D721Med (cell line): ENCODE data around the gene VPS13D.

Source experiments
- DNase-seq: peaks from one replicate; pipeline ENCODE4 v3.0.0; 2011; ENCODE audit warnings: low spot score; ENCODE audit not compliant: insufficient read length
- FAIRE-seq: peaks from 2 replicates; lab custom pipeline; 2011; peaks lifted over from hg19 to GRCh38; lab: Jason Lieb, UNC
- TF ChIP-seq, protein P1 (sequence below): IDR thresholded peaks from 2 replicates; pipeline ENCODE4 v1.5.1; 2012; ENCODE audit warnings: mild to moderate bottlenecking, control low read depth; ENCODE audit not compliant: insufficient read depth; ENCODE audit errors: missing control alignments

Gene VPS13D

DNA sequence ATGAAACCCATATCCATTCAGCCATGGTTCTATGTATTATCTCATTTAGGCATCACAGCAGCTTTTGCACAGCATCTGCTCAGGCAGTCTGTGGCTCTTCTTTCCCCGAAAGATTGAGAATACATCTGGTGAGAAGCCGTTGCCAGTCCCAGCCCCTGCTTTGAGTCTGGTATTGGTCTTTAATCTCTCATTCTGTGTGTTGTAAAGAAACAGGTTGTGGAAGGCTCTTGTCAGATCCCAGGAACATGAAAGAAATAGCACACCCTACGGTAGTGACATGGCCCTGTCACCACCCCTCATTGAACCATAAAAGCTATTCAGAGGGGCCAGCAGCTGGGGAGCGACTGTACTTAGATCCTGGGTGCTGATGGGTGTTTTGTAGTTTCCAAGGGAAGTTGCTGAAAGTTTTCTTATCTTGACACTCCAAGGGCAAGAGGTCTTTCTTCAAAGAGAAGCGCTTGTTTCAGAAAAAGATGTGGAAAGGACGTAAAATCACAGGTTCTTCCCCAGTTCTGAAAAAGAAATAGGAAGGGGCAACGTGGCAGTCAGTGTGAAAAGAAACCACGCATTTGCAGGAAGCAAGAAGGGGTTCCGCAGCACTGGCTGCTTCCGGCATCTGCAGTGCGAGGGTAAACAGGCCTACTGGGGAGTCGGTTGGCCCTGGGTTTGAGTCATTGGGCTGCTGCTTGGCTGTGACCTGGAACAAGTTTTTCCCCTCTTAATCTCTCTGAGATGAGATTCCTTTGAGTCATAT is 243.1 kb downstream of the VPS13D start:
- FAIRE-seq: no peak
- TF ChIP-seq, protein P1, sequence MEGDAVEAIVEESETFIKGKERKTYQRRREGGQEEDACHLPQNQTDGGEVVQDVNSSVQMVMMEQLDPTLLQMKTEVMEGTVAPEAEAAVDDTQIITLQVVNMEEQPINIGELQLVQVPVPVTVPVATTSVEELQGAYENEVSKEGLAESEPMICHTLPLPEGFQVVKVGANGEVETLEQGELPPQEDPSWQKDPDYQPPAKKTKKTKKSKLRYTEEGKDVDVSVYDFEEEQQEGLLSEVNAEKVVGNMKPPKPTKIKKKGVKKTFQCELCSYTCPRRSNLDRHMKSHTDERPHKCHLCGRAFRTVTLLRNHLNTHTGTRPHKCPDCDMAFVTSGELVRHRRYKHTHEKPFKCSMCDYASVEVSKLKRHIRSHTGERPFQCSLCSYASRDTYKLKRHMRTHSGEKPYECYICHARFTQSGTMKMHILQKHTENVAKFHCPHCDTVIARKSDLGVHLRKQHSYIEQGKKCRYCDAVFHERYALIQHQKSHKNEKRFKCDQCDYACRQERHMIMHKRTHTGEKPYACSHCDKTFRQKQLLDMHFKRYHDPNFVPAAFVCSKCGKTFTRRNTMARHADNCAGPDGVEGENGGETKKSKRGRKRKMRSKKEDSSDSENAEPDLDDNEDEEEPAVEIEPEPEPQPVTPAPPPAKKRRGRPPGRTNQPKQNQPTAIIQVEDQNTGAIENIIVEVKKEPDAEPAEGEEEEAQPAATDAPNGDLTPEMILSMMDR: no peak
- DNase-seq: no peak

DNA sequence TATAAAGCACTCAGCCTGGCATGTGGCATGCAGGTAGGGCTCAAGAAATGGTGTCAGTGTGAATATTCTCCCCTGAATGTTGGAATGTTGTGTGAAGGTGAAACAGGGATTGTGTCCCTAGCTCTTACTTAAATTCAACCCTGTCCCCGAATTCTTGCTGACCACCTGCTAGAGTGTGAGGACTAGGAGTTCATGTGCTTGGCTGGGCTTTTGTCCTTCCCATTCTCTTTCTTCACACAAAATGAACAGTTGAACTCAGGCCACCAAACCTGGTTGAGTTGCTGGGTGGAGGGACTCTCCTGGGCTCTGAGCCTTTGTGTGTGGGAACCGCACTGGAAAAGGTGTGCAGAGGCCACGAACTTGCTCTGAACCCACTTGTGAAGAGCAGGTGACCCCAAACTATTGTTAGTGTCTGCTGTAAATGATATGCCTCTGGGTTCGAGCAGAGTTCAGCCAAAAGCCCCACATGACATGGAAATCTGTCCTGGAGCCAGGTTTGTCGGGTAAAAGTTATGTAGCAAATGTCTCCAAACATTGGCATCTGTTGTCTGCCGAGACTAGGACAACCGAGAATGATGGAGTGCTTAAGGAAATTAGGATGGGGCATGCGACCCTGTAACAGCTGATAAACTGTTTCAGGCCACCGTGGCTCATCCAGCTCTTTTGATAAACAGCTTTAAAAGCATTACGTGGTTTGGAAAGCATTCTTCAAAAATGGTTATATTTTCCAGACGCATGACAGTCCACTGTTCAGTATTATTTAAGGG is 243.9 kb downstream of the VPS13D start:
- TF ChIP-seq, protein P1: no peak
- DNase-seq (no peak), FAIRE-seq (no peak)

DNA sequence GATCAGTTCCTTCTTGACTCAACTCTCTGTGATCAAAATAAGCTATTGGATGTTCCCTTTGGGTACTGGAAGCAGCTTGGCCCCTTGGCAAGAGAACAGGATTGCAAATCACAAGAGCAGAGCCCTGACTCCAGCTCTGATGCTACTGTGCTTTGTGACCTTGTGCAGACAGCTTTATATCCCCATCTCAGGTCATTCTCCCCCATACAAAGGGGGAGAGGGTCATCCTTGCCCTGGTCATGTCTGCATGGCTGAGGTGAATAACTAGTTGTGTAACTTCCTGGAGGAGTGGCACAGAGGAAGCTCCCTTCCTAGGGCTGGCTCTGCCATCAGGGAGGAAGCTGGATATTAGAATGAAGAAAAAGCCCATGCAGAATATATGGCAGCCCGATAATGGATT is 245.3 kb downstream of the VPS13D start:
- FAIRE-seq (no peak), DNase-seq (no peak)
- TF ChIP-seq, protein P1: no peak

DNA sequence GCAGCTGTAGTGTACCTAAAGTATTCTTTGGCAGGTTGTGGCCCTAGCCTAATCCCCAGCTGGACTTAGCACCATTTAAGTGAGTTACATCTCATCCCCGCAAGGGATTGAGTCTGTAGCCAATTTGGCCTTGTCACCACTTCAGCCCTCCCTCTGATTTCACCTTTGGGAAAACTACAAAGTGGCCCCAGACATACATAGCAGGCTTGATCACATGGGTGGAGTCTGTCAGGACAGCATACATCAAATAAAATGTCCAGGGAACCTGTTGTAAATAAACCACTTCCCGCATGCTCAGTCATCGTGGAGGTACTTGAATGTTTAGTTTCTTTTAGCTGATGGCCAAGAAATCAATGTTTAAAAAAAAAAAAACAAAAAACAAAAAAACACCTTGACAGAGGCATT is 245.7 kb downstream of the VPS13D start:
- TF ChIP-seq, protein P1: no peak
- DNase-seq: no peak
- no peak for FAIRE-seq

DNA sequence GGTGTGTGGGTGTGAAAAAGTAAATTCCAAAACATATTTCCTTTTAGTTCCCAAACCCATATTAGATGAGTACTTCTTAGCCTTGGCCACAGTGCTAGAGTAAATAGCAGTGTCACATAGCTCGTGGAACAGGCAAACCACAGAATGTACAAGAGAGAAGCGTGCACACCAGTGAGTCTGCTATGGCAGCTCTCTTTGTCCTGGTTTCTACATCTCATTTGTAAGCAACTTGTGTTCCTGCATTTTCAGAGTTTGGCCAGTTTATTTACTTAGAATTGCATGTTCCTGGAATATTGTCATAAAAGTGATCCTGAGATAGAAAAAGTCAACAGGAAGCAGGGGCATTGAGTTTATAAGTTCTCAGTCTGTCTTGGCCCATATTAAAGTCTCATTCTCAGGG is 246.1 kb downstream of the VPS13D start:
- FAIRE-seq: no peak
- DNase-seq: no peak
- TF ChIP-seq, protein P1: no peak

DNA sequence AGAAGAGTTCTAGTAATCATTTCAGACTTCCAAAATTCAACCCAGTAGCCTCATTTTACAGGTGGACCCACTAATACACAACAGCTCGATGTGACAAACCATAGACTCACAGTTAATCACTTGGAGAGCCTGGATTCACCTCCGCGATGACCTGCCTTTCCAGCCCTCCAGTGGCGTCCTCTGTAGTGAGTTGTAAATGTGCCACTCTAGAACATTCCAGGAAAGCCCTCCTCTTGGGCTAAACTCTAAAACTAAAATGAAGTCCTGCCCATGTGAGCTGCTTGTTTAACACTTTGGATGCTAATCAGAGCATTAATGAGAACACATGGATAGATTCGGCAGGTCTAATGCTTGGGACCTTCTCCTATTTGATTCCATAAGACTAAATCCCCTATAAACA is 247.5 kb downstream of the VPS13D start:
- DNase-seq: no peak
- no peak for FAIRE-seq
- TF ChIP-seq, protein P1: no peak
